GM23338 (cell line): ENCODE data around the gene SLC6A18.

Source experiments
- EZH2 ChIP-seq: fragments of 200-600 bp; sonication (generic); IDR thresholded peaks from one replicate; pipeline ENCODE4 v1.8.0; 2017; ENCODE audit warnings: antibody characterized with exemption, mild to moderate bottlenecking, low read depth; ENCODE audit not compliant: unreplicated experiment
- JUNB ChIP-seq: IDR thresholded peaks from one replicate; pipeline ENCODE4 v1.6.1; 2016; ENCODE audit warnings: antibody characterized with exemption; ENCODE audit not compliant: unreplicated experiment
- POLR2AphosphoS5 ChIP-seq: IDR thresholded peaks from 2 replicates; pipeline ENCODE4 v1.6.1; 2016; ENCODE audit warnings: antibody characterized with exemption, low read depth
- TF ChIP-seq, protein P1 (sequence below), 2 experiments: fragments of 200-600 bp in 1 of 2; sonication (generic) in 1 of 2; conservative IDR thresholded peaks; 2 replicates each; pipeline versions ENCODE4 v1.5.1 to v1.6.1; 2016 to 2017; ENCODE audit warnings: antibody characterized with exemption in 2 of 2, low read depth in 2 of 2, mild to moderate bottlenecking in 2 of 2, moderate library complexity in 1 of 2
- TF ChIP-seq, protein P2 (sequence below): IDR thresholded peaks from one replicate; pipeline ENCODE4 v1.6.1; 2018; ENCODE audit warnings: antibody characterized with exemption; ENCODE audit not compliant: unreplicated experiment

- TF ChIP-seq POLR2AphosphoS5 (no peak), EZH2 (no peak), JUNB (no peak)
- TF ChIP-seq, protein P1, sequence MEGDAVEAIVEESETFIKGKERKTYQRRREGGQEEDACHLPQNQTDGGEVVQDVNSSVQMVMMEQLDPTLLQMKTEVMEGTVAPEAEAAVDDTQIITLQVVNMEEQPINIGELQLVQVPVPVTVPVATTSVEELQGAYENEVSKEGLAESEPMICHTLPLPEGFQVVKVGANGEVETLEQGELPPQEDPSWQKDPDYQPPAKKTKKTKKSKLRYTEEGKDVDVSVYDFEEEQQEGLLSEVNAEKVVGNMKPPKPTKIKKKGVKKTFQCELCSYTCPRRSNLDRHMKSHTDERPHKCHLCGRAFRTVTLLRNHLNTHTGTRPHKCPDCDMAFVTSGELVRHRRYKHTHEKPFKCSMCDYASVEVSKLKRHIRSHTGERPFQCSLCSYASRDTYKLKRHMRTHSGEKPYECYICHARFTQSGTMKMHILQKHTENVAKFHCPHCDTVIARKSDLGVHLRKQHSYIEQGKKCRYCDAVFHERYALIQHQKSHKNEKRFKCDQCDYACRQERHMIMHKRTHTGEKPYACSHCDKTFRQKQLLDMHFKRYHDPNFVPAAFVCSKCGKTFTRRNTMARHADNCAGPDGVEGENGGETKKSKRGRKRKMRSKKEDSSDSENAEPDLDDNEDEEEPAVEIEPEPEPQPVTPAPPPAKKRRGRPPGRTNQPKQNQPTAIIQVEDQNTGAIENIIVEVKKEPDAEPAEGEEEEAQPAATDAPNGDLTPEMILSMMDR (conservative IDR thresholded peaks at IDR 0.05; ENCODE audit: low read depth in 2 of 2): no peak
- TF ChIP-seq, protein P2, sequence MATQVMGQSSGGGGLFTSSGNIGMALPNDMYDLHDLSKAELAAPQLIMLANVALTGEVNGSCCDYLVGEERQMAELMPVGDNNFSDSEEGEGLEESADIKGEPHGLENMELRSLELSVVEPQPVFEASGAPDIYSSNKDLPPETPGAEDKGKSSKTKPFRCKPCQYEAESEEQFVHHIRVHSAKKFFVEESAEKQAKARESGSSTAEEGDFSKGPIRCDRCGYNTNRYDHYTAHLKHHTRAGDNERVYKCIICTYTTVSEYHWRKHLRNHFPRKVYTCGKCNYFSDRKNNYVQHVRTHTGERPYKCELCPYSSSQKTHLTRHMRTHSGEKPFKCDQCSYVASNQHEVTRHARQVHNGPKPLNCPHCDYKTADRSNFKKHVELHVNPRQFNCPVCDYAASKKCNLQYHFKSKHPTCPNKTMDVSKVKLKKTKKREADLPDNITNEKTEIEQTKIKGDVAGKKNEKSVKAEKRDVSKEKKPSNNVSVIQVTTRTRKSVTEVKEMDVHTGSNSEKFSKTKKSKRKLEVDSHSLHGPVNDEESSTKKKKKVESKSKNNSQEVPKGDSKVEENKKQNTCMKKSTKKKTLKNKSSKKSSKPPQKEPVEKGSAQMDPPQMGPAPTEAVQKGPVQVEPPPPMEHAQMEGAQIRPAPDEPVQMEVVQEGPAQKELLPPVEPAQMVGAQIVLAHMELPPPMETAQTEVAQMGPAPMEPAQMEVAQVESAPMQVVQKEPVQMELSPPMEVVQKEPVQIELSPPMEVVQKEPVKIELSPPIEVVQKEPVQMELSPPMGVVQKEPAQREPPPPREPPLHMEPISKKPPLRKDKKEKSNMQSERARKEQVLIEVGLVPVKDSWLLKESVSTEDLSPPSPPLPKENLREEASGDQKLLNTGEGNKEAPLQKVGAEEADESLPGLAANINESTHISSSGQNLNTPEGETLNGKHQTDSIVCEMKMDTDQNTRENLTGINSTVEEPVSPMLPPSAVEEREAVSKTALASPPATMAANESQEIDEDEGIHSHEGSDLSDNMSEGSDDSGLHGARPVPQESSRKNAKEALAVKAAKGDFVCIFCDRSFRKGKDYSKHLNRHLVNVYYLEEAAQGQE: no peak
Measured at GRCh38 chr5:1256776-1257175, 31.6 kb downstream of the SLC6A18 start.
